SK-N-MC (cell line): ENCODE results near the gene SOBP.

ENCODE experiments used
- EZH2 ChIP-seq: fragments of 200-600 bp; sonication (generic); IDR thresholded peaks from one replicate; pipeline ENCODE4 v1.6.1; 2017; ENCODE audit warnings: antibody characterized with exemption
- FOXP2 ChIP-seq: optimal IDR thresholded peaks from 2 replicates; pipeline ENCODE3; 2011; ENCODE audit warnings: mild to moderate bottlenecking, moderate library complexity; ENCODE audit not compliant: insufficient read depth; ENCODE audit errors: extremely low read length, control extremely low read depth
- POLR2AphosphoS5 ChIP-seq: IDR thresholded peaks from 2 replicates; pipeline ENCODE4 v1.6.1; 2012; ENCODE audit warnings: mild to moderate bottlenecking, low read depth, low read length, borderline replicate concordance

- TF ChIP-seq POLR2AphosphoS5 = no peak
- TF ChIP-seq EZH2 = no peak
- no peak for TF ChIP-seq FOXP2
Observed at GRCh38 chr6:107496892-107497684, 7.2 kb downstream of the SOBP start.
